Liver (tissue), 9 donors: Measurements from ENCODE around the gene AVL9. TPM values are rescaled to one million over a fixed set of nuclear protein-coding genes. Genes with fewer than 3 reads are reported as not detected.

ENCODE experiments used
- DNase-seq: peaks from one replicate; pipeline ENCODE4 v3.0.0-alpha.2; 2017; ENCODE audit warnings: low spot score
- H3K27ac ChIP-seq, 2 donors: one replicate each; pipeline ENCODE4 v1.7.0; 2013; ENCODE audit warnings: inconsistent platforms in 2 of 2, low read length in 2 of 2, control low read depth in 1 of 2, low read depth in 1 of 2, mild to moderate bottlenecking in 1 of 2
- H3K27me3 ChIP-seq, 4 donors: one replicate each; pipeline versions ENCODE4 v1.6.1 to v1.7.0; 2013; ENCODE audit warnings: low read length in 3 of 4, inconsistent platforms in 1 of 4, mild to moderate bottlenecking in 1 of 4, moderate library complexity in 1 of 4; ENCODE audit not compliant: control insufficient read depth in 4 of 4, insufficient read depth in 4 of 4
- H3K36me3 ChIP-seq, 4 donors: one replicate each; pipeline versions ENCODE4 v1.6.1 to v1.7.0; 2013; ENCODE audit warnings: low read length in 3 of 4, mild to moderate bottlenecking in 3 of 4, low read depth in 1 of 4, moderate library complexity in 1 of 4; ENCODE audit not compliant: control insufficient read depth in 4 of 4, insufficient read depth in 3 of 4
- H3K4me1 ChIP-seq, 4 donors: one replicate each; pipeline versions ENCODE4 v1.6.1 to v1.7.0; 2013; ENCODE audit warnings: low read length in 3 of 4, mild to moderate bottlenecking in 3 of 4, moderate library complexity in 1 of 4; ENCODE audit not compliant: control insufficient read depth in 4 of 4, insufficient read depth in 4 of 4
- H3K4me3 ChIP-seq, 3 donors: one replicate each; pipeline versions ENCODE4 v1.6.1 to v1.7.0; 2013; ENCODE audit warnings: low read length in 3 of 3, control low read depth in 1 of 3, low read depth in 1 of 3, mild to moderate bottlenecking in 1 of 3
- H3K9ac ChIP-seq, 2 donors: one replicate each; pipeline ENCODE4 v1.7.0; 2013; ENCODE audit warnings: low read length in 2 of 2, mild to moderate bottlenecking in 2 of 2, moderate library complexity in 2 of 2, control low read depth in 1 of 2, low read depth in 1 of 2
- H3K9me3 ChIP-seq, 4 donors: one replicate each; pipeline versions ENCODE4 v1.6.1 to v1.7.0; 2013; ENCODE audit warnings: low read length in 3 of 4; ENCODE audit not compliant: control insufficient read depth in 4 of 4
- CTCF ChIP-seq: fragments of 150-350 bp; IDR thresholded peaks from 2 replicates; pipeline ENCODE4 v1.5.1; 2017; ENCODE audit warnings: improper control_type of control experiment, low read depth, low read length; ENCODE audit not compliant: missing input control
- EGR1 ChIP-seq, 2 donors: IDR thresholded peaks; 2 replicates each; pipeline ENCODE4 v1.6.1; 2016 to 2018; ENCODE audit warnings: antibody characterized with exemption in 2 of 2, low read depth in 2 of 2
- FOXA1 ChIP-seq: IDR thresholded peaks from 2 replicates; pipeline ENCODE4 v1.6.1; 2016; ENCODE audit warnings: antibody characterized with exemption
- GABPA ChIP-seq, 2 donors: IDR thresholded peaks in 1 of 2; conservative IDR thresholded peaks in 1 of 2; 2 replicates each; pipeline ENCODE4 v1.6.1; 2016; ENCODE audit warnings: antibody characterized with exemption in 2 of 2, mild to moderate bottlenecking in 1 of 2, moderate library complexity in 1 of 2
- HNF4A ChIP-seq, 2 donors: conservative IDR thresholded peaks; 2 replicates each; pipeline ENCODE4 v1.6.1; 2016; ENCODE audit warnings: antibody characterized with exemption in 2 of 2, mild to moderate bottlenecking in 2 of 2
- HNF4G ChIP-seq: IDR thresholded peaks from 2 replicates; pipeline ENCODE4 v1.6.1; 2016; ENCODE audit warnings: antibody characterized with exemption
- JUND ChIP-seq, 2 donors: IDR thresholded peaks; 2 replicates each; pipeline ENCODE4 v1.6.1; 2016; ENCODE audit warnings: antibody characterized with exemption in 2 of 2
- MAX ChIP-seq: IDR thresholded peaks from 2 replicates; pipeline ENCODE4 v1.6.1; 2016; ENCODE audit warnings: antibody characterized with exemption
- RAD21 ChIP-seq, 2 donors: IDR thresholded peaks; 2 replicates each; pipeline ENCODE4 v1.6.1; 2016; ENCODE audit warnings: antibody characterized with exemption in 2 of 2, mild to moderate bottlenecking in 2 of 2
- REST ChIP-seq: IDR thresholded peaks from 2 replicates; pipeline ENCODE4 v1.6.1; 2016; ENCODE audit warnings: antibody characterized with exemption, mild to moderate bottlenecking
- RXRA ChIP-seq, 2 donors: IDR thresholded peaks; 2 replicates each; pipeline ENCODE4 v1.6.1; 2017 to 2018; ENCODE audit warnings: antibody characterized with exemption in 2 of 2, mild to moderate bottlenecking in 1 of 2
- SP1 ChIP-seq: IDR thresholded peaks from 2 replicates; pipeline ENCODE4 v1.6.1; 2018; ENCODE audit warnings: antibody characterized with exemption, mild to moderate bottlenecking
- TAF1 ChIP-seq: conservative IDR thresholded peaks from 2 replicates; pipeline ENCODE4 v1.6.1; 2016; ENCODE audit warnings: antibody characterized with exemption, mild to moderate bottlenecking
- YY1 ChIP-seq: IDR thresholded peaks from 2 replicates; pipeline ENCODE4 v1.6.1; 2016; ENCODE audit warnings: antibody characterized with exemption, mild to moderate bottlenecking
- ZBTB33 ChIP-seq: IDR thresholded peaks from 2 replicates; pipeline ENCODE4 v1.6.1; 2016; ENCODE audit warnings: antibody characterized with exemption
- WGBS: extraction: QIAGEN DNeasy Blood & Tissue Kit; methylation state at CpG from one replicate; pipeline ENCODE4 v1.1.7; 2013; 5-methylcytosine and 5-hydroxymethylcytosine counted together
- polyA plus RNA-seq, 2 donors: library from polyadenylated mRNA; stranded (reverse) in 1 of 2; unstranded in 1 of 2; fragments of 200-250 nt in 1 of 2; fragments of >200 nt in 1 of 2; fragmentation: Nextera tagmentation in 1 of 2; extraction: Ambion mirVana in 1 of 2; gene quantifications; one replicate each; pipeline versions ENCODE4 v1.2.1 to v1.2.3, GENCODE V29; 2013 to 2015
- total RNA-seq, 2 donors: library from RNA; depleted of rRNA; stranded (reverse); fragments of >200 nt; gene quantifications; one replicate each; pipeline ENCODE4 v1.2.3, GENCODE V29; 2014
- donor health status: healthy.
- donor health status: healthy.
- donor health status: healthy.
- donor health status: healthy.
- donor health status: healthy.

The AVL9 gene
- total and polyA plus RNA-seq, 4 donors: 5.5 to 18.5 (median 11.6) TPM

GRCh38 chr7:32513210-32513609 is 17.9 kb downstream of the AVL9 start:
- TF ChIP-seq HNF4G (no peak), FOXA1 (no peak), JUND (IDR thresholded peaks at IDR 0.05) (no peak), EGR1 (IDR thresholded peaks at IDR 0.05; ENCODE audit: low read depth in 2 of 2) (no peak), MAX (no peak), CTCF (no peak), HNF4A (conservative IDR thresholded peaks at IDR 0.05) (no peak), RAD21 (IDR thresholded peaks at IDR 0.05) (no peak), REST (no peak), ZBTB33 (no peak), SP1 (no peak), TAF1 (no peak), GABPA (IDR thresholded peaks at IDR 0.05 in 1 of 2, conservative IDR thresholded peaks at IDR 0.05 in 1 of 2) (no peak)
- 98% methylated on average over 1 of the region's 1 CpG for WGBS
- peaks cover 0 to 2% (median 0%) of the 10 kb centered on the region in 4 donors for H3K4me1 ChIP-seq
- H3K36me3 ChIP-seq: no peaks in the 10 kb centered on the region
- H3K27ac ChIP-seq: no peak overlapping the region
- no peak overlapping the region for H3K4me3 ChIP-seq
- no peak for DNase-seq
- no peaks in the 10 kb centered on the region for H3K27me3 ChIP-seq
- H3K9me3 ChIP-seq: no peaks in the 10 kb centered on the region
- H3K9ac ChIP-seq: no peak overlapping the region

- DNase-seq: no peak
- H3K36me3 ChIP-seq: no peaks in the 10 kb centered on the region
- TF ChIP-seq GABPA (IDR thresholded peaks at IDR 0.05 in 1 of 2, conservative IDR thresholded peaks at IDR 0.05 in 1 of 2) (no peak), REST (no peak), FOXA1 (no peak), YY1 (no peak), TAF1 (no peak), SP1 (no peak), RXRA (IDR thresholded peaks at IDR 0.05) (no peak), RAD21 (IDR thresholded peaks at IDR 0.05) (no peak)
Measured at GRCh38 chr7:32515890-32516550, 20.7 kb downstream of the AVL9 start.

More at GRCh38 chr7:32515890-32516550, 20.7 kb downstream of the AVL9 start:
- Histone ChIP-seq H3K27ac (no peak overlapping the region), H3K4me3 (no peak overlapping the region), H3K9ac (no peak overlapping the region), H3K27me3 (no peaks in the 10 kb centered on the region), H3K4me1 (peaks cover 0 to 2% (median 0%) of the 10 kb centered on the region in 4 donors), H3K9me3 (peaks cover 0 to 3% (median 0%) of the 10 kb centered on the region in 4 donors)
- 87% methylated on average over 3 of the region's 3 CpGs for WGBS
